Measurements from ENCODE around the gene PDZD2.

Gene PDZD2

GRCh38 chr5:31990701-31991110, 351.8 kb downstream of the PDZD2 start:
- H3K4me2 ChIP-seq (ENCODE audit: insufficient read depth, low read length): no peak overlapping the region
- no peak overlapping the region for H3K27ac ChIP-seq (ENCODE audit: low read length)
- DNase-seq (no peak), ATAC-seq (ENCODE audit: insufficient read depth, low read depth) (no peak)
- no peaks in the 10 kb centered on the region for H3K27me3 ChIP-seq (ENCODE audit: insufficient read depth, low read length, poor library complexity)
- no peak overlapping the region for H3K9ac ChIP-seq (ENCODE audit: low read depth, low read length)
- no peaks in the 10 kb centered on the region for H3K4me1 ChIP-seq (ENCODE audit: insufficient read depth, low read length)
- H3K79me2 ChIP-seq (ENCODE audit: insufficient read depth, low read length): no peaks in the 10 kb centered on the region
- H3K9me3 ChIP-seq (ENCODE audit: insufficient read depth, low read length, severe bottlenecking): no peaks in the 10 kb centered on the region
- H4K20me1 ChIP-seq (ENCODE audit: insufficient read depth, low read length): no peaks in the 10 kb centered on the region
- H3K36me3 ChIP-seq (ENCODE audit: insufficient read depth, low read length): no peaks in the 10 kb centered on the region
- no peak overlapping the region for H3K4me3 ChIP-seq (ENCODE audit: low read depth in 1 of 2, low read length in 2 of 2)
- no peak overlapping the region for H2AFZ ChIP-seq (ENCODE audit: low read depth, low read length)
- TF ChIP-seq CTCF (IDR thresholded peaks at IDR 0.05; ENCODE audit: borderline replicate concordance, extremely low read depth, low read length, poor library complexity, severe bottlenecking) (no peak), EZH2 (IDR thresholded peaks at IDR 0.05; ENCODE audit: borderline replicate concordance, low read depth, low read length, severe bottlenecking) (no peak)

- ATAC-seq (ENCODE audit: insufficient read depth, low read depth): no peak
- Histone ChIP-seq H3K36me3 (ENCODE audit: insufficient read depth, low read length) (no peaks in the 10 kb centered on the region), H3K4me1 (ENCODE audit: insufficient read depth, low read length) (no peaks in the 10 kb centered on the region), H3K27me3 (ENCODE audit: insufficient read depth, low read length, poor library complexity) (no peaks in the 10 kb centered on the region), H3K27ac (ENCODE audit: low read length) (no peak overlapping the region), H4K20me1 (ENCODE audit: insufficient read depth, low read length) (no peaks in the 10 kb centered on the region), H3K4me3 (ENCODE audit: low read depth in 1 of 2, low read length in 2 of 2) (no peak overlapping the region), H3K4me2 (ENCODE audit: insufficient read depth, low read length) (no peak overlapping the region), H3K79me2 (ENCODE audit: insufficient read depth, low read length) (no peaks in the 10 kb centered on the region), H3K9me3 (ENCODE audit: insufficient read depth, low read length, severe bottlenecking) (no peaks in the 10 kb centered on the region), H3K9ac (ENCODE audit: low read depth, low read length) (no peak overlapping the region), H2AFZ (ENCODE audit: low read depth, low read length) (no peak overlapping the region)
- no peak for DNase-seq
- TF ChIP-seq CTCF (IDR thresholded peaks at IDR 0.05; ENCODE audit: borderline replicate concordance, extremely low read depth, low read length, poor library complexity, severe bottlenecking): no peak
These were observed 353.4 kb downstream of the PDZD2 start for GRCh38 chr5:31992377-31992776.

GRCh38 chr5:31993165-31993961, 354.4 kb downstream of the PDZD2 start:
- no peak overlapping the region for H2AFZ ChIP-seq (ENCODE audit: low read depth, low read length)
- DNase-seq (no peak), ATAC-seq (ENCODE audit: insufficient read depth, low read depth) (no peak)
- no peaks in the 10 kb centered on the region for H3K36me3 ChIP-seq (ENCODE audit: insufficient read depth, low read length)
- H3K27me3 ChIP-seq (ENCODE audit: insufficient read depth, low read length, poor library complexity): no peaks in the 10 kb centered on the region
- no peaks in the 10 kb centered on the region for H3K79me2 ChIP-seq (ENCODE audit: insufficient read depth, low read length)
- no peaks in the 10 kb centered on the region for H3K4me1 ChIP-seq (ENCODE audit: insufficient read depth, low read length)
- no peaks in the 10 kb centered on the region for H3K9me3 ChIP-seq (ENCODE audit: insufficient read depth, low read length, severe bottlenecking)
- H3K9ac ChIP-seq (ENCODE audit: low read depth, low read length): no peak overlapping the region
- no peaks in the 10 kb centered on the region for H4K20me1 ChIP-seq (ENCODE audit: insufficient read depth, low read length)
- no peak overlapping the region for H3K4me2 ChIP-seq (ENCODE audit: insufficient read depth, low read length)
- H3K27ac ChIP-seq (ENCODE audit: low read length): no peak overlapping the region
- no peak overlapping the region for H3K4me3 ChIP-seq (ENCODE audit: low read depth in 1 of 2, low read length in 2 of 2)
- TF ChIP-seq CTCF (IDR thresholded peaks at IDR 0.05; ENCODE audit: borderline replicate concordance, extremely low read depth, low read length, poor library complexity, severe bottlenecking): no peak
- no peak for TF ChIP-seq EZH2 (IDR thresholded peaks at IDR 0.05; ENCODE audit: borderline replicate concordance, low read depth, low read length, severe bottlenecking)
